ENCODE results near the gene GPR62.

The GPR62 gene

DNA sequence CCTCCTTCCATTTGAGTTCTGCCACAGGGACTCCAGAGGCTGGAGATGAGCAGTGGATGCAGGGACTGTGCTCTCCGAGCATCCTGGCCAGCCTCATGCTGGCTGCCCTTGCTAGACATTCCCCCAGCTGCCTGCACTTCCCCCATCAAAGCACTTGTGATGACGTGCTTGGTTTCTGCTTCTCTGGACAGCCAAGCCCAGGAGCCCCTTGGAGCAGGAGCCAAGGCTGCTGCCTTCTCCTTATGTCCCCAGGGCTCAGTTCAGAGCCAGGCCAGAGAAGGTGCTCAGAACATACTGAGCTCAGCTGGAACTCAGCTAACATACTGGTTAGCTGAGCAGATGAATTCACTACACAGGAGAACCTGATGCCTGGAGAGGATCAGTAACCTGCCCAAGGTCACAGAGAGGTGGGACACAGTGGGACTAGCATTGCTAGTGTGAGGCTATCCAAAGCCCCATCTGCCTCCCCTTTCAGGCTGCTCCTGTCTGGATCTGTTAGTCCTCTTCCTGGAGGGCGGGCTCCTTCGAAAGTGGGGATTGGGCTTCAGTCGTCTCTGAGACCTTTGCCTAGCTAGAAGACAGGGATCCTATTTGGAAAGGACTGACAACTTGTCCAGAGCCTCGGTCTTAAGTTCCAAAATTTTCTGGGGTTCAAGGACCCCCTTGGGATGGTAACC, 7.8 kb downstream of the GPR62 start:
- no peak overlapping the region for H3K4me3 ChIP-seq (ENCODE audit: low read length)
- DNase-seq (ENCODE audit: low read depth) = no peak
- TF ChIP-seq, protein P1, sequence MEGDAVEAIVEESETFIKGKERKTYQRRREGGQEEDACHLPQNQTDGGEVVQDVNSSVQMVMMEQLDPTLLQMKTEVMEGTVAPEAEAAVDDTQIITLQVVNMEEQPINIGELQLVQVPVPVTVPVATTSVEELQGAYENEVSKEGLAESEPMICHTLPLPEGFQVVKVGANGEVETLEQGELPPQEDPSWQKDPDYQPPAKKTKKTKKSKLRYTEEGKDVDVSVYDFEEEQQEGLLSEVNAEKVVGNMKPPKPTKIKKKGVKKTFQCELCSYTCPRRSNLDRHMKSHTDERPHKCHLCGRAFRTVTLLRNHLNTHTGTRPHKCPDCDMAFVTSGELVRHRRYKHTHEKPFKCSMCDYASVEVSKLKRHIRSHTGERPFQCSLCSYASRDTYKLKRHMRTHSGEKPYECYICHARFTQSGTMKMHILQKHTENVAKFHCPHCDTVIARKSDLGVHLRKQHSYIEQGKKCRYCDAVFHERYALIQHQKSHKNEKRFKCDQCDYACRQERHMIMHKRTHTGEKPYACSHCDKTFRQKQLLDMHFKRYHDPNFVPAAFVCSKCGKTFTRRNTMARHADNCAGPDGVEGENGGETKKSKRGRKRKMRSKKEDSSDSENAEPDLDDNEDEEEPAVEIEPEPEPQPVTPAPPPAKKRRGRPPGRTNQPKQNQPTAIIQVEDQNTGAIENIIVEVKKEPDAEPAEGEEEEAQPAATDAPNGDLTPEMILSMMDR (conservative IDR thresholded peaks at IDR 0.05; ENCODE audit: low read length) = no peak

DNA sequence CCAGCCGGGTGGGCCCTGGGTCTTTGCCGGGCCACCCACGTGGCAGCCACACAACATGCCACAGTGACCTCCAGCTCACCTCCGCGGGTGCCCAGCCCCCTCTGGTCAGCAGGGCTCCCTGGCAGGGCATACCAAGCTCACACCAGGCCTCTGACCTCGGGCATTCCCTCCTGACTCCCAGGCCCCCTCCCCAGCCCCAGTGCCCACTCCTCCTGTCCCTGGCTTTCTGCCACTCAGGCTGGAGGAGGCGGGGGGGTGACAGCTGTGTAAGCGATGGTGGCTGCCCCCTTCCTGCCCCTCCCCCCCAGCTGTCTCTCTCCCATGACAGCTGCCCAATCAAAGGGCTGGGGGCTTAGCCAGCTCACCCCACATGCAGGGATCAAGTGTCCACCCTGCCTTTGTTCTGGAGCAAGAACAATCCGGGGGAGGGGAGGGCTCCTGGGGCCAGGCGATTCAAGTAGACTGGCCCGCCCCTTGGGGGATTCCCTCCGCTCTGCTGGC, 8.8 kb downstream of the GPR62 start:
- TF ChIP-seq, protein P1 (conservative IDR thresholded peaks at IDR 0.05; ENCODE audit: low read length) = no peak
- H3K4me3 ChIP-seq (ENCODE audit: low read length) = no peak overlapping the region
- DNase-seq (ENCODE audit: low read depth) = no peak

DNA sequence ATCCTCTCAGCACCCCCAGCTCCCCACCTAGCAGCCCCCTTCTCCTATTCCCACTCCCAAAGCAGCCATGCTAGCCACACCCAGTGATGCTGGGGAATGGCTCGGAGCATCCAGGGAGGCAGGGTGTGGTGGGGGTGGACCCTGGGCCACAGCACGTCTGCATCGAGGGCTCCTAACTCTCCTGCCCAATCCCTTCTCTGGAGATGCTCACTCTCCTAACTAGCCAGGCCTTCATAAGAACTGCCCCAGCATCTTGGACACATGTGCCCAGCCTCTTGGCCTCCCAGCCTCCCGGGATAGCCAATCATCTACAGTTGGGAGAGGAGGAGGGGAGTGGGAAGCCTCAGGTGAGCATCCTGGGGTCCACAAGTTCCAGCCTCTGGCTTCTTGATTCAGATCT, 9.3 kb downstream of the GPR62 start:
- no peak overlapping the region for H3K4me3 ChIP-seq (ENCODE audit: low read length)
- DNase-seq (ENCODE audit: low read depth) = no peak
- TF ChIP-seq, protein P1 (conservative IDR thresholded peaks at IDR 0.05; ENCODE audit: low read length) = no peak

DNA sequence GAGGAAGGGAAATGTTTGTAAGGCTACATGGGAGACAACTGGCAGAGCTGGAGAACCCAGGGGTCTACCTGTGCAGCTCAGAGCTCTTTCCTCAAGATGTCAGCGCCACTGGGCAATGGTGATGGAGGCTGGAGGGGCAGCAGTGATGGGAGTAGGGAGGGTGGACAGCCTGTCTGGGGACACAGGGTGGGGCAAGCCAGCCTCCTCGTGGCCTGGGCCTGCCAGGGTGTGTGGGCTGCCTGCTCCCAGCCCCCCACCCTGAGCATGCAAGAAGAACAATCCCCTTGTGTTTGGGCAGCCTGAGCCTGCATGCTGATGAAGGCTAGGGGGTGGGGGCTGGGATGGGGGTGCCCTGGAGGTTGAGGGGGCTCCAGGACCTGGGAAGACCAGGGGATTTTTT, 10.8 kb downstream of the GPR62 start:
- no peak for DNase-seq (ENCODE audit: low read depth)
- peak overlapping the region; percentile 84 for H3K4me3 ChIP-seq (ENCODE audit: low read length)
- TF ChIP-seq, protein P1 (conservative IDR thresholded peaks at IDR 0.05; ENCODE audit: low read length) = no peak

DNA sequence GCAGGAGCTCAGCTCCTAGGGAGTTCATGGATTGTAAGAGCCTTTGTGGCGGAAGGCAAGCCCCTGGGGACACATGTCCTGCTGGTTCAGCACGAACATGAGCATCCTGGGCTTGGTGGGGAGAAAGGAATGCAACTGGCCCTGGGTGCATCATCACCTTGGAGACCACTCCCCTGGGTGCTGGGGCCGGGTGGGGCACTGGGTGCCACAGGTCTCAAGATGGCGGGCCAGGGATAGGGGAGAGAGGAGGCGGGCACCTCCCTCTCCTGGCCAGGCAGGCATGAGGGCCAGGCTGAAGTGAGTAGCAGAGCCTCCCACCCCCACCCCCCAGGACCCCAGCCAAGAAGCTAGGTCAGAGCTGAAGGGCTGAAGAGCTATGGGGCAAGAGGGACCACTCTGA, 11.3 kb downstream of the GPR62 start:
- TF ChIP-seq, protein P1 (conservative IDR thresholded peaks at IDR 0.05; ENCODE audit: low read length) = no peak
- no peak for DNase-seq (ENCODE audit: low read depth)
- H3K4me3 ChIP-seq (ENCODE audit: low read length) = peak overlapping the region; percentile 84

DNA sequence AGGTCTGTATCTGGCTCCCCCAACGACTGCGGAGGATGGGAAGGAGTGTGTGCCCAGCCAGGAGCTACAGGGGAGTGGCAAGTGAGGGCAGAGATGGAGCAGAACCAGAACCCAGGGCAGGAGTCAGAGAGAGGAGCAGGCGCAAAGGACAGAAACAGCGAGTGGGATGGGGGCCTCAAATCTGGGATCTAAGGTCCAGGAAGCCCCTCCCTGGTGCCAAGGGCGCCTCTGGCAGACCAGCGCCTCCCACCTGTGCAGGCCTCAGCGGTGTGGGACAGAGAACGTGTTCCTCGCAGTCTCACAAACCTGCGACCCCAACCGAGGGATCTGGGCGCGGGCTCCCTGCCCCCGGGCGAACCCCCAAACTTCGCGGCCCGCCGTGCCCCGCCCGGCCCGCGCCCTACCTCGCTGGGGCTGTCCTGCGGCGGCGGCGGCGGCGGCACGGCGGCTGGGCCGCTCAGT, 11.8 kb downstream of the GPR62 start:
- H3K4me3 ChIP-seq (ENCODE audit: low read length) = peak overlapping the region; percentile 84
- TF ChIP-seq, protein P1 (conservative IDR thresholded peaks at IDR 0.05; ENCODE audit: low read length) = no peak

More for the DNA sequence above, 11.8 kb downstream of the GPR62 start:
- no peak for DNase-seq (ENCODE audit: low read depth)
